HepG2 (cell line): ENCODE results near the gene TBC1D14. TPM values are rescaled to one million over a fixed set of nuclear protein-coding genes. Genes with fewer than 3 reads are reported as not detected.

Experiments
- CAMTA2 ChIP-seq: sonication (generic); formaldehyde crosslinking; IDR thresholded peaks from 2 replicates; pipeline ENCODE4 v1.4.0; 2020; ENCODE audit warnings: mild to moderate bottlenecking, missing genetic modification reagents, borderline replicate concordance
- HBP1 ChIP-seq: IDR thresholded peaks from 2 replicates; pipeline ENCODE4 v1.6.1; 2016; ENCODE audit warnings: low read depth, control low read depth
- ISX ChIP-seq: sonication (generic); formaldehyde crosslinking; conservative IDR thresholded peaks from 2 replicates; pipeline ENCODE4 v1.5.0; 2020; ENCODE audit warnings: missing genetic modification reagents
- NKX3-1 ChIP-seq: sonication (generic); formaldehyde crosslinking; IDR thresholded peaks from 2 replicates; pipeline ENCODE4 v1.5.0; 2020; ENCODE audit warnings: missing genetic modification reagents
- NR0B2 ChIP-seq: sonication (generic); formaldehyde crosslinking; IDR thresholded peaks from 2 replicates; pipeline ENCODE4 v1.4.0; 2020; ENCODE audit warnings: mild to moderate bottlenecking, missing genetic modification reagents
- SALL1 ChIP-seq: sonication (generic); formaldehyde crosslinking; IDR thresholded peaks from 2 replicates; pipeline ENCODE4 v1.8.0; 2022; ENCODE audit warnings: mild to moderate bottlenecking, missing genetic modification reagents
- SAP130 ChIP-seq: IDR thresholded peaks from 2 replicates; pipeline ENCODE4 v1.6.1; 2016; ENCODE audit warnings: low read depth
- SNAPC4 ChIP-seq: sonication (generic); formaldehyde crosslinking; IDR thresholded peaks from 2 replicates; pipeline ENCODE4 v1.4.0; 2020; ENCODE audit warnings: mild to moderate bottlenecking, missing genetic modification reagents
- SP4 ChIP-seq: sonication (generic); formaldehyde crosslinking; IDR thresholded peaks from 2 replicates; pipeline ENCODE4 v1.8.1; 2023; ENCODE audit warnings: mild to moderate bottlenecking, missing genetic modification reagents
- TEAD3 ChIP-seq: optimal IDR thresholded peaks from 2 replicates; pipeline ENCODE3; 2016; ENCODE audit warnings: borderline replicate concordance
- ZBTB46 ChIP-seq: sonication (generic); formaldehyde crosslinking; IDR thresholded peaks from 2 replicates; pipeline ENCODE4 v1.4.0; 2020; ENCODE audit warnings: mild to moderate bottlenecking, missing genetic modification reagents, borderline replicate concordance
- ZNF609 ChIP-seq: sonication (generic); formaldehyde crosslinking; IDR thresholded peaks from 2 replicates; pipeline ENCODE4 v1.4.0; 2020; ENCODE audit warnings: mild to moderate bottlenecking, missing genetic modification reagents, borderline replicate concordance
- ZNF720 ChIP-seq: sonication (generic); formaldehyde crosslinking; IDR thresholded peaks from 2 replicates; pipeline ENCODE4 v1.4.0; 2020; ENCODE audit warnings: missing genetic modification reagents
- ZNF878 ChIP-seq: sonication (generic); formaldehyde crosslinking; IDR thresholded peaks from 2 replicates; pipeline ENCODE4 v1.8.1; 2023; ENCODE audit warnings: mild to moderate bottlenecking, missing genetic modification reagents, moderate library complexity
- polyA plus RNA-seq, 8 experiments: library from polyadenylated mRNA; depleted of rRNA in 3 of 8; stranded (reverse) in 7 of 8; unstranded in 1 of 8; fragments of >200 nt; fragmentation: Illumina TruSeq in 4 of 8; extraction: Trizol in 4 of 8; gene quantifications; 2 replicates each; pipeline versions ENCODE4 v1.2.1 to v1.2.3, GENCODE V29; 2011 to 2016; ENCODE audit warnings: low read depth in 4 of 8, missing spikeins in 1 of 8, mixed read lengths in 1 of 8; ENCODE audit not compliant: insufficient read depth in 1 of 8
- total RNA-seq, 5 experiments: library from RNA; depleted of rRNA; stranded (reverse); fragments of >200 nt; fragmentation: Illumina TruSeq; extraction: Trizol; gene quantifications; 2 replicates each; pipeline ENCODE4 v1.2.3, GENCODE V29; 2016; ENCODE audit warnings: low read depth in 1 of 5

TBC1D14 gene
- total and polyA plus RNA-seq, 2 of the 13 experiments (the other 11 are each of a cell fraction or from before 2014, with no cell fraction given): 29.5 to 46.5 TPM

GRCh38 chr4:6957148-6957520 lies 47.5 kb downstream of the TBC1D14 start (continued):
- TF ChIP-seq ZNF609 (CRISPR knock-in tag) (0 out of 2 replicates have a peak, but pooled peaks have one; percentile 25), ISX (no peak), ZNF720 (CRISPR knock-in tag) (no peak), TEAD3 (CRISPR knock-in tag) (peak; percentile 90), SAP130 (peak; percentile 74), ZNF878 (peak; percentile 54; the same call in 1 of the 2 replicates), NKX3-1 (CRISPR knock-in tag) (no peak), CAMTA2 (no peak), HBP1 (CRISPR knock-in tag) (no peak), NR0B2 (CRISPR knock-in tag) (no peak), SP4 (CRISPR knock-in tag) (no peak), ZBTB46 (CRISPR knock-in tag) (no peak), SALL1 (CRISPR knock-in tag) (peak; percentile 46; the same call in 1 of the 2 replicates), SNAPC4 (no peak)
